GM12875 (cell line): ENCODE results near the gene SEC16A.

Experiments
- H3K4me3 ChIP-seq: one replicate; pipeline ENCODE4 v1.5.1; 2011; ENCODE audit warnings: low read depth, low read length, control low read depth
- TF ChIP-seq, protein P1 (sequence below): IDR thresholded peaks from 2 replicates; pipeline ENCODE4 v1.5.1; 2011; ENCODE audit warnings: low read depth, mild to moderate bottlenecking, control low read depth, inconsistent platforms, low read length, moderate library complexity, borderline replicate concordance; ENCODE audit not compliant: insufficient read depth

The SEC16A gene

GRCh38 chr9:136474021-136474640 is 8.7 kb downstream of the SEC16A start:
- TF ChIP-seq, protein P1, sequence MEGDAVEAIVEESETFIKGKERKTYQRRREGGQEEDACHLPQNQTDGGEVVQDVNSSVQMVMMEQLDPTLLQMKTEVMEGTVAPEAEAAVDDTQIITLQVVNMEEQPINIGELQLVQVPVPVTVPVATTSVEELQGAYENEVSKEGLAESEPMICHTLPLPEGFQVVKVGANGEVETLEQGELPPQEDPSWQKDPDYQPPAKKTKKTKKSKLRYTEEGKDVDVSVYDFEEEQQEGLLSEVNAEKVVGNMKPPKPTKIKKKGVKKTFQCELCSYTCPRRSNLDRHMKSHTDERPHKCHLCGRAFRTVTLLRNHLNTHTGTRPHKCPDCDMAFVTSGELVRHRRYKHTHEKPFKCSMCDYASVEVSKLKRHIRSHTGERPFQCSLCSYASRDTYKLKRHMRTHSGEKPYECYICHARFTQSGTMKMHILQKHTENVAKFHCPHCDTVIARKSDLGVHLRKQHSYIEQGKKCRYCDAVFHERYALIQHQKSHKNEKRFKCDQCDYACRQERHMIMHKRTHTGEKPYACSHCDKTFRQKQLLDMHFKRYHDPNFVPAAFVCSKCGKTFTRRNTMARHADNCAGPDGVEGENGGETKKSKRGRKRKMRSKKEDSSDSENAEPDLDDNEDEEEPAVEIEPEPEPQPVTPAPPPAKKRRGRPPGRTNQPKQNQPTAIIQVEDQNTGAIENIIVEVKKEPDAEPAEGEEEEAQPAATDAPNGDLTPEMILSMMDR, result no peak
- H3K4me3 ChIP-seq, result no peak overlapping the region

DNA sequence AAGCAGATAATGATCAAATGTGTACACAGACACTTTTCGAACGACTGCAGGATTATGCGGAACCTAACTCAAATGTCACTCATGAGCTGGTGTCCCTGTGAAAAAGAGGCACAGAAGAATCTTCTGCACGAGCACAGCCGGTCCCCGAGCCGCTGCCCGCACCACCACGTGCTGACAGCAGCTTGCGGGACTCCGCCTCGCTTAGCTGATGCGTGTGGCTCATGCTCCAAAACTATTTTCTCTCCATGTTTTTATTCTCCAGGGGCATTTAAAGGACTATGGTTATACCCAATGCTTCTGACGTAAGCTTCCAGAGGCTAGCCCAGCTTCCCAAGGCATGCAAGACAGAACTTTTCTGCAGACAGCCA is 9.5 kb downstream of the SEC16A start:
- TF ChIP-seq, protein P1, result no peak
- no peak overlapping the region for H3K4me3 ChIP-seq

- TF ChIP-seq, protein P1, result no peak
- H3K4me3 ChIP-seq, result no peak overlapping the region
Measured at GRCh38 chr9:136472640-136473353, 10.0 kb downstream of the SEC16A start.

GRCh38 chr9:136471802-136472487 is 10.9 kb downstream of the SEC16A start:
- H3K4me3 ChIP-seq, result no peak overlapping the region

GRCh38 chr9:136470792-136471469 is 11.9 kb downstream of the SEC16A start:
- TF ChIP-seq, protein P1, result no peak
- H3K4me3 ChIP-seq, result no peak overlapping the region

More at GRCh38 chr9:136471802-136472487, 10.9 kb downstream of the SEC16A start:
- TF ChIP-seq, protein P1, result no peak

DNA sequence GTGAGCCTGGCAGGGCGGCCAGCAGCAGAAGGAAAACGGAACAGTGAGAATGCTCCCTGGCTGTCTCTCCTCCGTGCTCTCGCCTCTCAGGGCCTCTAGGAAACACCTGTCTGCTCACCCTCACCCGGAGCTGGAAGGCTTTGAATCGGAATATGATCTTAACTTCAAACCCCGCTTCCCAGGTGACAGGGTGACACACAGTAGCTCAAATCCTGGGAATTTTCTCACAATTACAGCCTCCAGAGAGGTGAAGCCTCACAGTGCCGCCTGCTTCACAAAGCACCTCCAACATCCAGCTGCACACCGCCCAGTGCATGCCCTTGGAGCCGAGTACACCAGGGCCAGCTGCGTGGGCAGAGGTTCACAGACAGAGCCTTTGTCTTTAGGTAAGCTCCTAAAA is 12.5 kb downstream of the SEC16A start:
- TF ChIP-seq, protein P1, result no peak
- no peak overlapping the region for H3K4me3 ChIP-seq
